Measurements from ENCODE around the gene PSMB10.

- TF ChIP-seq CTCF (IDR thresholded peaks at IDR 0.05) (no peak), POLR2A (IDR thresholded peaks at IDR 0.05) (no peak)
Observed at GRCh38 chr16:67907397-67908180, 29.1 kb downstream of the PSMB10 start.
